H9 (cell line): ENCODE data around the gene POU2AF1. TPM values are rescaled to one million over a fixed set of nuclear protein-coding genes. Genes with fewer than 3 reads are reported as not detected.

Source experiments
- DNase-seq: peaks from one replicate; pipeline ENCODE4 v3.0.0-alpha.2; 2017
- H2AFZ ChIP-seq: one replicate; pipeline ENCODE4 v1.6.1; 2013; ENCODE audit warnings: mild to moderate bottlenecking, low read length, control low read depth, moderate library complexity
- H2AK5ac ChIP-seq: 2 replicates; pipeline ENCODE4 v1.6.1; 2013; ENCODE audit warnings: low read length, control low read depth, mixed read lengths; ENCODE audit not compliant: insufficient read length
- H2BK120ac ChIP-seq: one replicate; pipeline ENCODE4 v1.6.1; 2013; ENCODE audit warnings: low read depth, mild to moderate bottlenecking, low read length, control low read depth, inconsistent platforms; ENCODE audit not compliant: poor library complexity, severe bottlenecking
- H2BK12ac ChIP-seq: 2 replicates; pipeline ENCODE4 v1.6.1; 2013; ENCODE audit warnings: low read length, control low read depth, mixed read lengths, low read depth; ENCODE audit not compliant: insufficient read length
- H2BK15ac ChIP-seq: 2 replicates; pipeline ENCODE4 v1.6.1; 2013; ENCODE audit warnings: low read depth, low read length, control low read depth
- H2BK20ac ChIP-seq: one replicate; pipeline ENCODE4 v1.6.1; 2013; ENCODE audit warnings: low read depth, mild to moderate bottlenecking, low read length, control low read depth, inconsistent platforms; ENCODE audit not compliant: poor library complexity, severe bottlenecking
- H2BK5ac ChIP-seq: 2 replicates; pipeline ENCODE4 v1.6.1; 2013; ENCODE audit warnings: low read length, control low read depth, mixed read lengths; ENCODE audit not compliant: insufficient read length
- H3K14ac ChIP-seq: 2 replicates; pipeline ENCODE4 v1.6.1; 2013; ENCODE audit warnings: low read length, control low read depth; ENCODE audit not compliant: insufficient read depth
- H3K18ac ChIP-seq: 2 replicates; pipeline ENCODE4 v1.6.1; 2013; ENCODE audit warnings: low read depth, mild to moderate bottlenecking, mixed read lengths, low read length, control low read depth; ENCODE audit not compliant: insufficient read length
- H3K23ac ChIP-seq: 2 replicates; pipeline ENCODE4 v1.6.1; 2013; ENCODE audit warnings: low read length, control low read depth, mixed read lengths, low read depth; ENCODE audit not compliant: insufficient read length
- H3K23me2 ChIP-seq: 2 replicates; pipeline ENCODE4 v1.6.1; 2013; ENCODE audit warnings: low read depth, mild to moderate bottlenecking, mixed read lengths, low read length, control low read depth; ENCODE audit not compliant: insufficient read length, poor library complexity, severe bottlenecking
- H3K27ac ChIP-seq: 2 replicates; pipeline ENCODE4 v1.5.1; 2013; ENCODE audit warnings: low read length, control low read depth, mixed read lengths, low read depth; ENCODE audit not compliant: insufficient read length
- H3K27me3 ChIP-seq: 2 replicates; pipeline ENCODE4 v1.6.1; 2013; ENCODE audit warnings: low read length, control low read depth, inconsistent platforms; ENCODE audit not compliant: insufficient read depth
- H3K4ac ChIP-seq: 2 replicates; pipeline ENCODE4 v1.6.1; 2013; ENCODE audit warnings: low read depth, mild to moderate bottlenecking, control low read depth, inconsistent platforms, low read length, moderate library complexity
- H3K4me1 ChIP-seq: 2 replicates; pipeline ENCODE4 v1.6.1; 2013; ENCODE audit warnings: low read length, control low read depth, inconsistent platforms; ENCODE audit not compliant: insufficient read depth
- H3K4me2 ChIP-seq: 2 replicates; pipeline ENCODE4 v1.6.1; 2013; ENCODE audit warnings: low read length, control low read depth, mixed read lengths; ENCODE audit not compliant: insufficient read length, insufficient read depth
- H3K56ac ChIP-seq: 2 replicates; pipeline ENCODE4 v1.6.1; 2013; ENCODE audit warnings: low read depth, mild to moderate bottlenecking, mixed read lengths, low read length, control low read depth; ENCODE audit not compliant: insufficient read length
- H3K79me1 ChIP-seq: 2 replicates; pipeline ENCODE4 v1.6.1; 2013; ENCODE audit warnings: low read depth, mild to moderate bottlenecking, moderate library complexity, low read length, control low read depth, inconsistent platforms; ENCODE audit not compliant: insufficient read depth, poor library complexity, severe bottlenecking
- H3K79me2 ChIP-seq: 2 replicates; pipeline ENCODE4 v1.6.1; 2013; ENCODE audit warnings: low read length, control low read depth, inconsistent platforms; ENCODE audit not compliant: insufficient read depth
- H3K9ac ChIP-seq: 2 replicates; pipeline ENCODE4 v1.6.1; 2013; ENCODE audit warnings: low read length, control low read depth, mixed read lengths; ENCODE audit not compliant: insufficient read length; ENCODE audit errors: extremely low read depth
- H3K9me3 ChIP-seq: one replicate; pipeline ENCODE4 v1.6.1; 2013; ENCODE audit warnings: low read depth, low read length, inconsistent platforms; ENCODE audit not compliant: control insufficient read depth
- H3T11ph ChIP-seq: one replicate; pipeline ENCODE4 v1.6.1; 2013; ENCODE audit warnings: mild to moderate bottlenecking, low read length, control low read depth, inconsistent platforms
- H4K20me1 ChIP-seq: one replicate; pipeline ENCODE4 v1.6.1; 2013; ENCODE audit not compliant: control insufficient read depth, insufficient read length, insufficient read depth
- H4K5ac ChIP-seq: 2 replicates; pipeline ENCODE4 v1.6.1; 2013; ENCODE audit warnings: low read depth, mild to moderate bottlenecking, mixed read lengths, low read length, control low read depth; ENCODE audit not compliant: insufficient read length
- H4K8ac ChIP-seq: replicated peaks from 2 replicates; pipeline ENCODE4 v1.6.1; 2013; ENCODE audit warnings: low read length, control low read depth, mixed read lengths, low read depth; ENCODE audit not compliant: insufficient read length
- H4K91ac ChIP-seq: 2 replicates; pipeline ENCODE4 v1.6.1; 2013; ENCODE audit warnings: low read depth, mild to moderate bottlenecking, moderate library complexity, mixed read lengths, low read length, control low read depth; ENCODE audit not compliant: insufficient read length
- H3K27ac Mint-ChIP-seq, 3 experiments: 2 replicates in 2 of 3; 3 replicates in 1 of 3; pipeline ENCODE4 v1.8.0; 2020 to 2021; ENCODE audit warnings: mixed read lengths in 3 of 3, mild to moderate bottlenecking in 1 of 3, moderate library complexity in 1 of 3
- H3K27me3 Mint-ChIP-seq: 2 replicates; pipeline ENCODE4 v1.8.0; 2021; ENCODE audit warnings: low read depth, mild to moderate bottlenecking, moderate library complexity, mixed read lengths
- H3K36me3 Mint-ChIP-seq, 3 experiments: 2 replicates in 2 of 3; 3 replicates in 1 of 3; pipeline ENCODE4 v1.8.0; 2020 to 2021; ENCODE audit warnings: low read depth in 3 of 3, mixed read lengths in 3 of 3; ENCODE audit not compliant: insufficient read depth in 1 of 3
- H3K4me1 Mint-ChIP-seq, 2 experiments: 2 replicates each; pipeline ENCODE4 v1.8.0; 2020; ENCODE audit warnings: mixed read lengths in 2 of 2
- H3K4me3 Mint-ChIP-seq, 2 experiments: 2 replicates in 1 of 2; 3 replicates in 1 of 2; pipeline ENCODE4 v1.8.0; 2020 to 2021; ENCODE audit warnings: mild to moderate bottlenecking in 2 of 2, mixed read lengths in 2 of 2, moderate library complexity in 1 of 2
- H3K9me3 Mint-ChIP-seq, 2 experiments: 2 replicates in 1 of 2; 3 replicates in 1 of 2; pipeline ENCODE4 v1.8.0; 2020; ENCODE audit warnings: mild to moderate bottlenecking in 2 of 2, mixed read lengths in 2 of 2, moderate library complexity in 1 of 2
- WGBS: extraction: QIAGEN DNeasy Blood & Tissue Kit; methylation state at CpG from one replicate; pipeline ENCODE4 v1.1.7; 2013; ENCODE audit warnings: missing lambda C conversion rate, low lambda C conversion rate, mixed read lengths; ENCODE audit not compliant: insufficient read length; ENCODE audit errors: extremely low coverage; 5-methylcytosine and 5-hydroxymethylcytosine counted together
- total RNA-seq: library from RNA; stranded (reverse); gene quantifications from 2 replicates; pipeline ENCODE4 v1.2.1, GENCODE V29; 2021
- TF ChIP-seq, protein P1 (sequence below): fragments of 200-600 bp; sonication (generic); conservative IDR thresholded peaks from 3 replicates; pipeline ENCODE4 v1.8.0; 2021; ENCODE audit warnings: antibody characterized with exemption, mild to moderate bottlenecking

POU2AF1 gene
- total RNA-seq, 1 experiment from 2014 or later = not detected

DNA sequence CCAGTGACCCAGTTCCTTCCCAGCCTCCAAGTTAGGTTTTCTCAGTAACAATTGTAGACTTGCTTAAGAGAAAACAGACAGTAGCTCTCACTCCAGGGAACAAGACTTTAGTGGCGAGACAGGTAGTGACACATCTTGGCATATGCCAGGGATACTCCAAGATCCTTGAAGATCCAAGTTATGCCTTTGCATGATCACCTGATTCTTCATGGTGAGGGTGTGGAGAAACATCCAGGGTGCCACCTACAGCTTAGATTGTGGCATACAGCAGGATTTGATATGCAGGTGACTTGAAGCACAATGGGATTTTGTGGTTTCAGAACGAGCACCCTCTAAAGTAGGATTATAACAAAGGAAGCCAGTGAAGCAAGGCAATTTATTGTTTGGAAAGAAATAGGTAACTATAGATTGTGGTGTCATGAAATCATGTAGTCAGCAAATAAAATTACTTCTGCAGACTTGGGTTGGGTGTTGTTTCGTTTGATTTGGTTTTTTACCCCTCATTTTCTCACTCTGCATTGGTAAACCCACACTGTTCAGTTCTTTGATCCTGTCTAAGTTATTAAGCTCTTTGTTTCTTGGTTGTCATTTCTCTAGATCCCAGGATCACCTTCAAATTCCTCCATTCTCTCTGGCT, 71.5 kb downstream of the POU2AF1 start:
- H2AK5ac ChIP-seq = no peak overlapping the region
- H3K4me1 ChIP-seq = peaks cover 5% of the 10 kb centered on the region; the same call in 1 of the 2 replicates
- no peak overlapping the region for H2BK20ac ChIP-seq
- no peak overlapping the region for H2BK15ac ChIP-seq
- H3K79me2 ChIP-seq = no peaks in the 10 kb centered on the region
- H2AFZ ChIP-seq = no peak overlapping the region
- Mint-ChIP-seq H3K27ac (no peak overlapping the region), H3K4me3 (no peak overlapping the region), H3K4me1 (peaks cover 11 to 18% of the 10 kb centered on the region in 2 experiments), H3K9me3 (no peaks in the 10 kb centered on the region), H3K27me3 (peaks cover 2% of the 10 kb centered on the region; the same call in 1 of the 2 replicates), H3K36me3 (no peaks in the 10 kb centered on the region)
- no peak overlapping the region for H3K18ac ChIP-seq
- no peak overlapping the region for H2BK5ac ChIP-seq
- no peak overlapping the region for H3K14ac ChIP-seq
- no peak overlapping the region for H3K4me2 ChIP-seq
- TF ChIP-seq, protein P1, sequence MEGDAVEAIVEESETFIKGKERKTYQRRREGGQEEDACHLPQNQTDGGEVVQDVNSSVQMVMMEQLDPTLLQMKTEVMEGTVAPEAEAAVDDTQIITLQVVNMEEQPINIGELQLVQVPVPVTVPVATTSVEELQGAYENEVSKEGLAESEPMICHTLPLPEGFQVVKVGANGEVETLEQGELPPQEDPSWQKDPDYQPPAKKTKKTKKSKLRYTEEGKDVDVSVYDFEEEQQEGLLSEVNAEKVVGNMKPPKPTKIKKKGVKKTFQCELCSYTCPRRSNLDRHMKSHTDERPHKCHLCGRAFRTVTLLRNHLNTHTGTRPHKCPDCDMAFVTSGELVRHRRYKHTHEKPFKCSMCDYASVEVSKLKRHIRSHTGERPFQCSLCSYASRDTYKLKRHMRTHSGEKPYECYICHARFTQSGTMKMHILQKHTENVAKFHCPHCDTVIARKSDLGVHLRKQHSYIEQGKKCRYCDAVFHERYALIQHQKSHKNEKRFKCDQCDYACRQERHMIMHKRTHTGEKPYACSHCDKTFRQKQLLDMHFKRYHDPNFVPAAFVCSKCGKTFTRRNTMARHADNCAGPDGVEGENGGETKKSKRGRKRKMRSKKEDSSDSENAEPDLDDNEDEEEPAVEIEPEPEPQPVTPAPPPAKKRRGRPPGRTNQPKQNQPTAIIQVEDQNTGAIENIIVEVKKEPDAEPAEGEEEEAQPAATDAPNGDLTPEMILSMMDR = no peak
- H3K23ac ChIP-seq = no peak overlapping the region
- DNase-seq = no peak
- no peaks in the 10 kb centered on the region for H4K20me1 ChIP-seq
- H3K9ac ChIP-seq = no peak overlapping the region
- no peak overlapping the region for H2BK120ac ChIP-seq
- H4K8ac ChIP-seq = no peak overlapping the region
- H3K23me2 ChIP-seq = no peaks in the 10 kb centered on the region
- H3K9me3 ChIP-seq = no peaks in the 10 kb centered on the region
- no peak overlapping the region for H3K4ac ChIP-seq
- H3K27me3 ChIP-seq = no peaks in the 10 kb centered on the region
- H4K91ac ChIP-seq = no peak overlapping the region
- H4K5ac ChIP-seq = no peak overlapping the region
- no peaks in the 10 kb centered on the region for H3K79me1 ChIP-seq
- H3K27ac ChIP-seq = no peak overlapping the region
- no CpG with 5 or more reads among the region's 3 CpGs for WGBS
- H3T11ph ChIP-seq = no peak overlapping the region
- no peak overlapping the region for H2BK12ac ChIP-seq
- H3K56ac ChIP-seq = no peak overlapping the region
